ENCODE data around the gene SYNPO.

The SYNPO gene

DNA sequence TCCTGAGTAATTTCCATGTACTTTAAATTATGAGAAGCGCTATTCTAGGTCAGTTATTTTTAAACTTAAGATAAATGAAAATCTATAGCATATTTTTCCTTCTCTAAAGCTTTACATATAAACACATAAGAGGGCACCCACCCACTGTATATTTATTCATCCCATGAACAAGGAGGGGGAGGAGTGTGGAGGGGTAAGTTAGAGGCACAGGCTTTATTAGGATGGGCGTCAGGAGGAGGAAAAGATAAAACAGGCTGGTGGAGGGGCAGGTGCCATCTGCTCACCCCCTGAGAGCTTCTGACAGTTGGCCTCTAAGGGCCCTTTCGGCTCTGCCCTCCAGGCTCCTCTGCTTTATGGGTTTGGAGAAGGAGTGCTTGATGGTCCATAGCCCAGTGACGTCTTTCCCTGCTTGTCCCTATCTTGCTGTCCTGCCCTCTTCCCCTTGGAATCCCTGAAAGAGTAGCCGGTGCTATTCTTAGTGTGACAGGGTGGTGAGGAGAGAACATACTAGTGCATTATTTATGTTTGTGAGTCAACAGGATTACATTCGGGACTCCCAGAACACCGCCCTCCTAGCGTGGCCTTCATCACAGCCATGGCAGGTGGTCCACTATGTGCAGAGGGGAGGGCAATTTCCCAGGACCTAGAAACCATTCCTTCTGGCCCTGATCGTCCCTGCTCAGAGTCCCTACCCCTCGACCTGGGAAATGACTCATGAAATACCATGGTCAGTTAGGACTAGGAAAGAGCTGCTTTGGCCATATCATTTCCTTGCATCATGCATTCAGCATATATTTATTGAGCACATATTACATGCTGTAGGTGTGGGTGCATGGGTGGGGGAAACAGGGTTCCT is 7.9 kb upstream of the SYNPO start:
- no peak overlapping the region for H3K4me2 ChIP-seq (ENCODE audit: low read length)
- H3F3A ChIP-seq (ENCODE audit: control insufficient read depth, insufficient read depth): no peaks in the 10 kb centered on the region
- no peaks in the 10 kb centered on the region for H3K4me1 ChIP-seq (ENCODE audit: control insufficient read depth, low read length)
- no peaks in the 10 kb centered on the region for H3K9me3 ChIP-seq (ENCODE audit: control insufficient read depth, insufficient read depth, low read length)
- no peaks in the 10 kb centered on the region for H3K36me3 ChIP-seq (ENCODE audit: control insufficient read depth, low read length)
- H3K79me2 ChIP-seq (ENCODE audit: control insufficient read depth, low read length): no peaks in the 10 kb centered on the region
- H3K4me3 ChIP-seq (ENCODE audit: low read length): no peak overlapping the region
- no peak overlapping the region for H3K27ac ChIP-seq (ENCODE audit: low read depth, low read length)
- H3K27me3 ChIP-seq (ENCODE audit: control insufficient read depth, low read length): peaks cover 7% of the 10 kb centered on the region; the same call in 1 of the 2 replicates
- no peaks in the 10 kb centered on the region for H3K9me2 ChIP-seq (replicated peaks; ENCODE audit: control insufficient read depth, low read length)
- TF ChIP-seq EZH2phosphoT487 (IDR thresholded peaks at IDR 0.05; ENCODE audit: borderline replicate concordance, low read length): no peak
- TF ChIP-seq, protein P1, sequence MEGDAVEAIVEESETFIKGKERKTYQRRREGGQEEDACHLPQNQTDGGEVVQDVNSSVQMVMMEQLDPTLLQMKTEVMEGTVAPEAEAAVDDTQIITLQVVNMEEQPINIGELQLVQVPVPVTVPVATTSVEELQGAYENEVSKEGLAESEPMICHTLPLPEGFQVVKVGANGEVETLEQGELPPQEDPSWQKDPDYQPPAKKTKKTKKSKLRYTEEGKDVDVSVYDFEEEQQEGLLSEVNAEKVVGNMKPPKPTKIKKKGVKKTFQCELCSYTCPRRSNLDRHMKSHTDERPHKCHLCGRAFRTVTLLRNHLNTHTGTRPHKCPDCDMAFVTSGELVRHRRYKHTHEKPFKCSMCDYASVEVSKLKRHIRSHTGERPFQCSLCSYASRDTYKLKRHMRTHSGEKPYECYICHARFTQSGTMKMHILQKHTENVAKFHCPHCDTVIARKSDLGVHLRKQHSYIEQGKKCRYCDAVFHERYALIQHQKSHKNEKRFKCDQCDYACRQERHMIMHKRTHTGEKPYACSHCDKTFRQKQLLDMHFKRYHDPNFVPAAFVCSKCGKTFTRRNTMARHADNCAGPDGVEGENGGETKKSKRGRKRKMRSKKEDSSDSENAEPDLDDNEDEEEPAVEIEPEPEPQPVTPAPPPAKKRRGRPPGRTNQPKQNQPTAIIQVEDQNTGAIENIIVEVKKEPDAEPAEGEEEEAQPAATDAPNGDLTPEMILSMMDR (IDR thresholded peaks at IDR 0.05; ENCODE audit: low read depth, low read length, poor library complexity, severe bottlenecking): no peak
- H4K20me1 ChIP-seq (ENCODE audit: control insufficient read depth, insufficient read depth, low read depth, low read length): no peaks in the 10 kb centered on the region

DNA sequence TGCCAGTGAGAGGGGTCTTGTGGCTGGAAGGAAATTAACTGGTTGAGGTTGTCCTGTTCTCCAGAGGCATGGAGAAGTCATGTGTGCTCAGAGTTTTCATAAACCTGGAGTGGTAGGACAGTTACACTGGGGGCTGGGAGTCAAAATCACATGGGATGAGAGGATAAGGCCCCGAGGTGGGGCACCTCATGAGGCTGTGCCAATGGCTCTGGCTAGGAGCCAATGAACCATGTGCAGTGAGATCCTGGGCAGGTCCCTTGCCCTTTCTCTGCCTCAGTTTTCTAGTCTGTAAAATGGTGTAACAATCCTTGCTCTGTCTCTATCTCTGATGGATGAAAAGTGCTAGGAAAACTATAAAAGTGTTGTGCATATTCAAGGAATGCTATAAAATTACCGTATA is 7.0 kb upstream of the SYNPO start:
- Histone ChIP-seq H3K79me2 (ENCODE audit: control insufficient read depth, low read length) (no peaks in the 10 kb centered on the region), H3K9me2 (replicated peaks; ENCODE audit: control insufficient read depth, low read length) (no peaks in the 10 kb centered on the region), H3K27me3 (ENCODE audit: control insufficient read depth, low read length) (peaks cover 7% of the 10 kb centered on the region; the same call in 1 of the 2 replicates), H3F3A (ENCODE audit: control insufficient read depth, insufficient read depth) (no peaks in the 10 kb centered on the region), H3K27ac (ENCODE audit: low read depth, low read length) (no peak overlapping the region), H3K9me3 (ENCODE audit: control insufficient read depth, insufficient read depth, low read length) (no peaks in the 10 kb centered on the region), H3K4me1 (ENCODE audit: control insufficient read depth, low read length) (no peaks in the 10 kb centered on the region), H3K36me3 (ENCODE audit: control insufficient read depth, low read length) (no peaks in the 10 kb centered on the region), H3K4me2 (ENCODE audit: low read length) (no peak overlapping the region), H4K20me1 (ENCODE audit: control insufficient read depth, insufficient read depth, low read depth, low read length) (no peaks in the 10 kb centered on the region), H3K4me3 (ENCODE audit: low read length) (no peak overlapping the region)
- TF ChIP-seq, protein P1 (IDR thresholded peaks at IDR 0.05; ENCODE audit: low read depth, low read length, poor library complexity, severe bottlenecking): no peak
- TF ChIP-seq EZH2phosphoT487 (IDR thresholded peaks at IDR 0.05; ENCODE audit: borderline replicate concordance, low read length): no peak

DNA sequence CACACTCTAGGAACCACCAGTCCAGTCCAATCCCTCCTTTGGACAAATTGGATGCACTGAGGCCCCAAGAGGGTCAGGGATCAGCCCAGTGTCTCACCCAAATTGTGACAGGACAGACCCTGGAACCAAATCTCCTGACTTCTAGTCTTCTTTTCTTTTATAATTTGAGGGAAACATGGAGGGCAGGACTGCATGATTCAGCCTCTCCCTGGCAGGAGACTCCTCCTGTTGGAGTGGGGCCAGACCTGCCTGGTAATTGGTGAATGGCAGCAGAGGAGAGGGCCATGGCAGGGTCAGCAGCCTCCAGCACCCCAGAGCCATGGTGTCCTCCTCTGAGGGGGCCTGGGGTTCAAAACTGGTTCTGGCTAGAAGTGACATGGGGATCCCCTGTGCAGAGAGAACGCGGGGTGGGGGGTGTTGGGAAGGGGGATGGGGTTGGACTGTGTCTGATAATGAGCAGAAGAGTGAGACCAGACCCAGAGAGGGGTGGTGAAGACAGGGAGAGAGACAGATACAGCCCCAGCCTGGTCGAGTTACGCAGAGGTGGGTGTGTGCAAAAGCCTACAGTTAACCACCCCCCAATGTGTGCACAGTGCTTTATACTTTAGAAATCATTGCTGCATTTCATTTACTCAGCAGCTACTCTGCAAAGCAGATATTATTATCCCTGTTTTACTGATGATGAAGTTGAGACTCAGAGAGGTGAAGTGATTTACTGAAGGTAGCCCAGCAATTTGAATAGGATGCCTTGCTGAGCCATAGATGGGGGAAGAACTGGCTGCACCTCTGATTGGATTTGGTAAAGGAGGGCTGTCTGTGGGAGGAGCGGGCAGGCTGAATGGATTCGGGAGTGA is 3.8 kb upstream of the SYNPO start:
- no peak overlapping the region for H3K4me2 ChIP-seq (ENCODE audit: low read length)
- H3K36me3 ChIP-seq (ENCODE audit: control insufficient read depth, low read length): no peaks in the 10 kb centered on the region
- no peaks in the 10 kb centered on the region for H3K9me2 ChIP-seq (replicated peaks; ENCODE audit: control insufficient read depth, low read length)
- no peak overlapping the region for H3K4me3 ChIP-seq (ENCODE audit: low read length)
- no peaks in the 10 kb centered on the region for H3F3A ChIP-seq (ENCODE audit: control insufficient read depth, insufficient read depth)
- H3K27ac ChIP-seq (ENCODE audit: low read depth, low read length): no peak overlapping the region
- peaks cover 15% of the 10 kb centered on the region; the same call in 1 of the 2 replicates for H3K27me3 ChIP-seq (ENCODE audit: control insufficient read depth, low read length)
- no peaks in the 10 kb centered on the region for H3K4me1 ChIP-seq (ENCODE audit: control insufficient read depth, low read length)
- no peaks in the 10 kb centered on the region for H3K79me2 ChIP-seq (ENCODE audit: control insufficient read depth, low read length)
- TF ChIP-seq EZH2phosphoT487 (IDR thresholded peaks at IDR 0.05; ENCODE audit: borderline replicate concordance, low read length): no peak
- TF ChIP-seq, protein P1 (IDR thresholded peaks at IDR 0.05; ENCODE audit: low read depth, low read length, poor library complexity, severe bottlenecking): no peak
- H4K20me1 ChIP-seq (ENCODE audit: control insufficient read depth, insufficient read depth, low read depth, low read length): no peaks in the 10 kb centered on the region
- H3K9me3 ChIP-seq (ENCODE audit: control insufficient read depth, insufficient read depth, low read length): no peaks in the 10 kb centered on the region

All from DOHH2 (cell line).